Measurements from ENCODE around the gene EEF2K. TPM values are rescaled to one million over a fixed set of nuclear protein-coding genes. Genes with fewer than 3 reads are reported as not detected.

The EEF2K gene
- total and polyA plus RNA-seq, 2 of the 13 experiments (the other 11 are each of a cell fraction or from before 2014, with no cell fraction given), result 22.0 to 23.8 TPM

GRCh38 chr16:22189473-22190080 is 16.5 kb upstream of the EEF2K start (continued):
- TF ChIP-seq PLSCR1 (CRISPR knock-in tag; IDR thresholded peaks at IDR 0.05; ENCODE audit: borderline replicate concordance), result no peak
- no peak for TF ChIP-seq HNF1A (IDR thresholded peaks at IDR 0.05; ENCODE audit: low read depth)
- no peak for TF ChIP-seq HNF1A (CRISPR knock-in tag; IDR thresholded peaks at IDR 0.05; ENCODE audit: borderline replicate concordance)
- TF ChIP-seq GPBP1L1 (CRISPR knock-in tag; IDR thresholded peaks at IDR 0.05), result no peak
- TF ChIP-seq XBP1 (CRISPR knock-in tag; IDR thresholded peaks at IDR 0.05), result no peak
- no peak for TF ChIP-seq ZMYM3 (CRISPR knock-in tag; IDR thresholded peaks at IDR 0.05)
- no peak for TF ChIP-seq ZNF775 (CRISPR knock-in tag; IDR thresholded peaks at IDR 0.05; ENCODE audit: borderline replicate concordance)
- no peak for TF ChIP-seq ZNF709 (CRISPR knock-in tag; IDR thresholded peaks at IDR 0.05)
- TF ChIP-seq NCOA2 (CRISPR knock-in tag; IDR thresholded peaks at IDR 0.05), result peak; percentile 14; the same call in 1 of the 2 replicates
- TF ChIP-seq ZNF142 (CRISPR knock-in tag; IDR thresholded peaks at IDR 0.05), result no peak
- no peak for TF ChIP-seq TOPORS (CRISPR knock-in tag; IDR thresholded peaks at IDR 0.05)
- no peak for TF ChIP-seq RBFOX2 (IDR thresholded peaks at IDR 0.05; ENCODE audit: low read depth, low read length)

Data from HepG2 (cell line).